Nephron (organoid): ENCODE data around the gene CCL17.

Experiments used
- H3K27ac Mint-ChIP-seq, 3 experiments: 2 replicates each; pipeline ENCODE4 v1.8.0; 2020; ENCODE audit warnings: mixed read lengths in 3 of 3, mild to moderate bottlenecking in 2 of 3, moderate library complexity in 1 of 3
- H3K27me3 Mint-ChIP-seq: 2 replicates; pipeline ENCODE4 v1.8.0; 2021; ENCODE audit warnings: low read depth, mild to moderate bottlenecking, moderate library complexity, mixed read lengths
- H3K36me3 Mint-ChIP-seq: 2 replicates; pipeline ENCODE4 v1.8.0; 2020; ENCODE audit warnings: low read depth, mixed read lengths
- H3K4me1 Mint-ChIP-seq: 2 replicates; pipeline ENCODE4 v1.8.0; 2020; ENCODE audit warnings: mixed read lengths
- H3K4me3 Mint-ChIP-seq, 3 experiments: 2 replicates each; pipeline ENCODE4 v1.8.0; 2020; ENCODE audit warnings: mild to moderate bottlenecking in 3 of 3, mixed read lengths in 3 of 3, moderate library complexity in 2 of 3
- H3K9me3 Mint-ChIP-seq: 2 replicates; pipeline ENCODE4 v1.8.0; 2020; ENCODE audit warnings: mixed read lengths
- TF ChIP-seq, protein P1 (sequence below), 3 experiments: fragments of 200-600 bp; sonication (generic); IDR thresholded peaks; one replicate each; pipeline ENCODE4 v1.5.0; 2021; ENCODE audit warnings: antibody characterized with exemption in 3 of 3; ENCODE audit not compliant: unreplicated experiment in 3 of 3

CCL17 gene

DNA sequence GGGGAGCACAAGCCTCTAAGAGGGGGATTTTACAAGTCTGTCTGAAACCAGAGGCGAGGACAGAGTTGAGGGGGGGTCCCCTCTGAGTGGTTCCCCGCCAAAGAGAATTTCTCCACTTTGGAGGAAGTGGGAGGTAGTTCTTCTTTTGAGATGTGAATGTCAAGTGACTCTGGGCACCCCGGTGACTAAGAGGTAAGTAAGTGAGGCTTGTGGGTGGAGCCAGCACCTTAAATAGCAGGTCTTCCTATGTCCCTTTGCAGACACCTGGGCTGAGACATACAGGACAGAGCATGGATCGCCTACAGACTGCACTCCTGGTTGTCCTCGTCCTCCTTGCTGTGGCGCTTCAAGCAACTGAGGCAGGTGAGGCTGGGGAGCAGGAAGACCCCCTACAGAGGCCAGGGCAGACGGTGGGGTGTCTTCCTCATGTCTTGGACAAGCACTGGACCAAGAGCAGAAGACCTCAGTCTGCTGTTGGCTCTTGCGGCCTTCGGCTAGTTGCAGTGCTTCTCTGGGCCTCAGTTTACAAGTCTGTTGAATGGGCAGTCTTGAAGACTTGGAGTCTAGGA is 46.0 kb upstream of the CCL17 start, which contains the start of gene CCL22:
Gene CCL22 (plus strand): TSS at position 257 of the 569 bp plus-strand sequence. CDS start 34 bp downstream, at position 291.
- H3K27me3 Mint-ChIP-seq, result peaks cover 16% of the 10 kb centered on the region
- no peak within 1 kb of the TSS for H3K27ac Mint-ChIP-seq
- H3K4me3 Mint-ChIP-seq, result no peak within 1 kb of the TSS
- no peaks in the 10 kb centered on the region for H3K9me3 Mint-ChIP-seq
- TF ChIP-seq, protein P1, sequence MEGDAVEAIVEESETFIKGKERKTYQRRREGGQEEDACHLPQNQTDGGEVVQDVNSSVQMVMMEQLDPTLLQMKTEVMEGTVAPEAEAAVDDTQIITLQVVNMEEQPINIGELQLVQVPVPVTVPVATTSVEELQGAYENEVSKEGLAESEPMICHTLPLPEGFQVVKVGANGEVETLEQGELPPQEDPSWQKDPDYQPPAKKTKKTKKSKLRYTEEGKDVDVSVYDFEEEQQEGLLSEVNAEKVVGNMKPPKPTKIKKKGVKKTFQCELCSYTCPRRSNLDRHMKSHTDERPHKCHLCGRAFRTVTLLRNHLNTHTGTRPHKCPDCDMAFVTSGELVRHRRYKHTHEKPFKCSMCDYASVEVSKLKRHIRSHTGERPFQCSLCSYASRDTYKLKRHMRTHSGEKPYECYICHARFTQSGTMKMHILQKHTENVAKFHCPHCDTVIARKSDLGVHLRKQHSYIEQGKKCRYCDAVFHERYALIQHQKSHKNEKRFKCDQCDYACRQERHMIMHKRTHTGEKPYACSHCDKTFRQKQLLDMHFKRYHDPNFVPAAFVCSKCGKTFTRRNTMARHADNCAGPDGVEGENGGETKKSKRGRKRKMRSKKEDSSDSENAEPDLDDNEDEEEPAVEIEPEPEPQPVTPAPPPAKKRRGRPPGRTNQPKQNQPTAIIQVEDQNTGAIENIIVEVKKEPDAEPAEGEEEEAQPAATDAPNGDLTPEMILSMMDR (IDR thresholded peaks at IDR 0.05; ENCODE audit: unreplicated experiment in 3 of 3), result no peak
- no peaks in the 10 kb centered on the region for H3K36me3 Mint-ChIP-seq
- H3K4me1 Mint-ChIP-seq, result no peaks in the 10 kb centered on the region

DNA sequence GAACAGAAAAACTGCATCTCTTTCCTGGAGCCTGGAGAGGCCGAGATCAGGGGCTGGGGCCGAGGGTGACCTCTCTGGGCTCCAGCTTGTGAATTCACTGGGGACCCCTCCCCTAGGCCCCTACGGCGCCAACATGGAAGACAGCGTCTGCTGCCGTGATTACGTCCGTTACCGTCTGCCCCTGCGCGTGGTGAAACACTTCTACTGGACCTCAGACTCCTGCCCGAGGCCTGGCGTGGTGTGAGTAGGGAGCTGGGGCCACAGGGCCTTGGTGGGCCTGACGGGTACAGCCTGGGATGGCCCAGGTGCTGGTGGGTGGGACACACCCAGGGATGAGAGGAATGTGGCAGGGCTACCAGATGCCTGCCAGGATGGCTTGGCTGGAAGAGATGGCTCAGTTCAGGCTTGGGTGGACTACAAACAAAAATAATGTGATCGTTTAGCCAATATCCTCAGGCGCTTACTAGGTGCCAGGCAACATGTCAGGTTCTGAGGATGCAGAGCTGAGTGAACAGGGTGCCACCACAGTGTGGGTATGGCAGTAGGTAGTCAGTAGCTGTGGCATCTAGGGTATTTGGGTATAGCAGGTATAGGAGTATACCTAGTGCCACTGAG is 44.1 kb upstream of the CCL17 start:
- TF ChIP-seq, protein P1 (IDR thresholded peaks at IDR 0.05; ENCODE audit: unreplicated experiment in 3 of 3), result no peak
- Mint-ChIP-seq H3K9me3 (no peaks in the 10 kb centered on the region), H3K36me3 (no peaks in the 10 kb centered on the region), H3K4me3 (no peak overlapping the region), H3K4me1 (no peaks in the 10 kb centered on the region), H3K27me3 (peaks cover 13% of the 10 kb centered on the region), H3K27ac (no peak overlapping the region)

DNA sequence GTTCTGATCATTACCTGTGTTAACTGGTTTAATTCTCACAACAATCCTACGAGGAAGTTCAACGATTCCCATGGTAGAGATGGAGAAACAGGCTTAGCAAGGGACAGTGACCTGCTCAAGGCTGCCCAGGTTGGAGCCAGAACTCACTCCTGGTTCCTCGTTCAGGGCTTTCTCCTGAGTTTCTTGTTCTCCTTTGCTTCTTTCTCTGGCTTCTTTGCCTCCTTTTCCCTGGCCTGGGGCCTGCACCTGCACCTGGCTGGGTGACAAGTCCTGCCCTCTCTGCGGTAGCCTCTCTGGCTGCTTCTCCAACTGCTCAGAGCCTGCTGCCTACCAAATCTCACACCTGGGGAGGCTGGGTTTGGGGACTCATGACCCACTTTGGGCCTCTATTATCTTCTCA is 43.2 kb upstream of the CCL17 start:
- Mint-ChIP-seq H3K27me3 (peaks cover 19% of the 10 kb centered on the region), H3K4me3 (no peak overlapping the region), H3K27ac (no peak overlapping the region), H3K4me1 (no peaks in the 10 kb centered on the region), H3K9me3 (no peaks in the 10 kb centered on the region), H3K36me3 (no peaks in the 10 kb centered on the region)
- TF ChIP-seq, protein P1 (IDR thresholded peaks at IDR 0.05; ENCODE audit: unreplicated experiment in 3 of 3), result no peak

DNA sequence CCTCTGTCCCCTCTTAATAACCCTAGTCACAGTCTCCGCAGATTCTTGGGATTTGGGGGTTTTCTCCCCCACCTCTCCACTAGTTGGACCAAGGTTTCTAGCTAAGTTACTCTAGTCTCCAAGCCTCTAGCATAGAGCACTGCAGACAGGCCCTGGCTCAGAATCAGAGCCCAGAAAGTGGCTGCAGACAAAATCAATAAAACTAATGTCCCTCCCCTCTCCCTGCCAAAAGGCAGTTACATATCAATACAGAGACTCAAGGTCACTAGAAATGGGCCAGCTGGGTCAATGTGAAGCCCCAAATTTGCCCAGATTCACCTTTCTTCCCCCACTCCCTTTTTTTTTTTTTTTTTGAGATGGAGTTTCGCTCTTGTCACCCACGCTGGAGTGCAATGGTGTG is 40.4 kb upstream of the CCL17 start:
- Mint-ChIP-seq H3K36me3 (no peaks in the 10 kb centered on the region), H3K9me3 (no peaks in the 10 kb centered on the region), H3K27me3 (peaks cover 21% of the 10 kb centered on the region), H3K4me3 (no peak overlapping the region), H3K27ac (no peak overlapping the region), H3K4me1 (no peaks in the 10 kb centered on the region)
- TF ChIP-seq, protein P1 (IDR thresholded peaks at IDR 0.05; ENCODE audit: unreplicated experiment in 3 of 3), result no peak

DNA sequence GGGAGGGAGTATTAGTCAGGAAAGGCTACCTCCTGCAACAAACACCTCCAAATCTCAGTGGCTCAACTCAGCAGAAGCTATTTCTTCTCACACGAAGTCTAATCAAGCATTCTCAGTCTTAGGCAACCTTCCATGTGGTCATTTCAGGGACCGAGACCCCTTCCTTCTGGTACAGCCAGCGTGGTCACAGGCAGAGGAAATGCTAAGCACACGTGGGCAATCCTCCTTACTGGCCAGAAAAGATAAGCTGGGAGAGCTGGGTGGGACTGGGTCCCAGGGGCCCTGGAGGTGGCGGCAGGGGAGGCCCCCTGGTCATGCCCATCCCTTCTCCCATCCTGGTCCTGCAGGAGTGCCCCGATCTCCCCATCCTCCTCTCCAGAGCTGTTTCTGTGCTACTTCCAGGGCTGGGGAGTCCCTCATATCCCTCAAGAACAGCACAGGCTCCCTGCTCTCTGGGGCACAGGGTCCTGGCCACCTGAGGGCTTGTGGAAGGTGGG is 38.0 kb upstream of the CCL17 start:
- TF ChIP-seq, protein P1 (IDR thresholded peaks at IDR 0.05; ENCODE audit: unreplicated experiment in 3 of 3), result no peak
- Mint-ChIP-seq H3K27me3 (peaks cover 20% of the 10 kb centered on the region), H3K4me3 (no peak overlapping the region), H3K36me3 (no peaks in the 10 kb centered on the region), H3K4me1 (no peaks in the 10 kb centered on the region), H3K27ac (no peak overlapping the region), H3K9me3 (no peaks in the 10 kb centered on the region)
